ENCODE results near the gene PSMD13.

Gene PSMD13

GRCh38 chr11:241634-242033 is 4.9 kb downstream of the PSMD13 start:
- no peak overlapping the region for H3K4me3 Mint-ChIP-seq
- DNase-seq (ENCODE audit: low spot score in 2 of 2) (no peak), ATAC-seq (no peak)
- peak overlapping the region; percentile 57 for H3K27ac Mint-ChIP-seq
- H3K4me1 Mint-ChIP-seq: peaks cover 38% of the 10 kb centered on the region
- peaks cover 93% of the 10 kb centered on the region for H3K36me3 Mint-ChIP-seq
- H3K9me3 Mint-ChIP-seq: no peaks in the 10 kb centered on the region

- peak; percentile 80 for ATAC-seq
- Mint-ChIP-seq H3K4me1 (peaks cover 32% of the 10 kb centered on the region), H3K9me3 (no peaks in the 10 kb centered on the region), H3K36me3 (peaks cover 100% of the 10 kb centered on the region), H3K4me3 (no peak overlapping the region), H3K27ac (no peak overlapping the region)
- no peak for DNase-seq (ENCODE audit: low spot score in 2 of 2)
Observed at GRCh38 chr11:244376-244775, 7.6 kb downstream of the PSMD13 start.

GRCh38 chr11:249062-249461 is 12.3 kb downstream of the PSMD13 start:
- no peak for DNase-seq (ENCODE audit: low spot score in 2 of 2)
- Mint-ChIP-seq H3K9me3 (no peaks in the 10 kb centered on the region), H3K36me3 (peaks cover 100% of the 10 kb centered on the region), H3K27ac (peak overlapping the region; percentile 2), H3K4me3 (no peak overlapping the region), H3K4me1 (peaks cover 14% of the 10 kb centered on the region)
- no peak for ATAC-seq

- DNase-seq (ENCODE audit: low spot score in 2 of 2) (no peak), ATAC-seq (no peak)
- Mint-ChIP-seq H3K4me1 (peaks cover 11% of the 10 kb centered on the region), H3K36me3 (peaks cover 90% of the 10 kb centered on the region), H3K4me3 (no peak overlapping the region), H3K27ac (peak overlapping the region; percentile 20), H3K9me3 (no peaks in the 10 kb centered on the region)
Observed at GRCh38 chr11:250274-250673, 13.5 kb downstream of the PSMD13 start.

- Mint-ChIP-seq H3K27ac (peak overlapping the region; percentile 20), H3K4me3 (no peak overlapping the region), H3K9me3 (no peaks in the 10 kb centered on the region), H3K4me1 (peaks cover 8% of the 10 kb centered on the region), H3K36me3 (peaks cover 84% of the 10 kb centered on the region)
- peak; percentile 48 to 84 for DNase-seq (ENCODE audit: low spot score in 2 of 2)
- ATAC-seq: peak; percentile 93
Observed at GRCh38 chr11:250740-251299, 14.0 kb downstream of the PSMD13 start.

GRCh38 chr11:251550-251949 is 14.8 kb downstream of the PSMD13 start:
- no peaks in the 10 kb centered on the region for H3K9me3 Mint-ChIP-seq

GRCh38 chr11:252666-253065 is 15.9 kb downstream of the PSMD13 start:
- no peak overlapping the region for H3K4me3 Mint-ChIP-seq
- ATAC-seq (no peak), DNase-seq (ENCODE audit: low spot score in 2 of 2) (no peak)
- H3K27ac Mint-ChIP-seq: peak overlapping the region; percentile 43
- H3K36me3 Mint-ChIP-seq: peaks cover 66% of the 10 kb centered on the region
- peaks cover 8% of the 10 kb centered on the region for H3K4me1 Mint-ChIP-seq
- no peaks in the 10 kb centered on the region for H3K9me3 Mint-ChIP-seq

More at GRCh38 chr11:251550-251949, 14.8 kb downstream of the PSMD13 start:
- H3K27ac Mint-ChIP-seq: no peak overlapping the region
- no peak for ATAC-seq
- peaks cover 8% of the 10 kb centered on the region for H3K4me1 Mint-ChIP-seq
- peaks cover 77% of the 10 kb centered on the region for H3K36me3 Mint-ChIP-seq
- no peak overlapping the region for H3K4me3 Mint-ChIP-seq
- DNase-seq (ENCODE audit: low spot score in 2 of 2): no peak

- ATAC-seq (no peak), DNase-seq (ENCODE audit: low spot score in 2 of 2) (no peak)
- no peak overlapping the region for H3K27ac Mint-ChIP-seq
- H3K4me3 Mint-ChIP-seq: no peak overlapping the region
- peaks cover 59% of the 10 kb centered on the region for H3K36me3 Mint-ChIP-seq
- H3K9me3 Mint-ChIP-seq: no peaks in the 10 kb centered on the region
- H3K4me1 Mint-ChIP-seq: peaks cover 8% of the 10 kb centered on the region
Observed at GRCh38 chr11:253160-253885, 16.5 kb downstream of the PSMD13 start.

- peaks cover 54% of the 10 kb centered on the region for H3K36me3 Mint-ChIP-seq
- H3K4me3 Mint-ChIP-seq: no peak overlapping the region
- H3K27ac Mint-ChIP-seq: no peak overlapping the region
- ATAC-seq: no peak
- DNase-seq (ENCODE audit: low spot score in 2 of 2): no peak
- no peaks in the 10 kb centered on the region for H3K9me3 Mint-ChIP-seq
- peaks cover 6% of the 10 kb centered on the region for H3K4me1 Mint-ChIP-seq
Observed at GRCh38 chr11:253886-254270, 17.1 kb downstream of the PSMD13 start.

- H3K9me3 Mint-ChIP-seq: no peaks in the 10 kb centered on the region
Observed at GRCh38 chr11:255176-255575, 18.4 kb downstream of the PSMD13 start.

GRCh38 chr11:255816-256215 is 19.0 kb downstream of the PSMD13 start:
- ATAC-seq (no peak), DNase-seq (ENCODE audit: low spot score in 2 of 2) (no peak)
- no peaks in the 10 kb centered on the region for H3K9me3 Mint-ChIP-seq
- peaks cover 34% of the 10 kb centered on the region for H3K36me3 Mint-ChIP-seq
- no peak overlapping the region for H3K27ac Mint-ChIP-seq
- H3K4me3 Mint-ChIP-seq: no peak overlapping the region
- H3K4me1 Mint-ChIP-seq: no peaks in the 10 kb centered on the region

More at GRCh38 chr11:255176-255575, 18.4 kb downstream of the PSMD13 start:
- ATAC-seq: no peak
- no peak overlapping the region for H3K27ac Mint-ChIP-seq
- H3K36me3 Mint-ChIP-seq: peaks cover 41% of the 10 kb centered on the region
- no peak overlapping the region for H3K4me3 Mint-ChIP-seq
- no peaks in the 10 kb centered on the region for H3K4me1 Mint-ChIP-seq
- DNase-seq (ENCODE audit: low spot score in 2 of 2): no peak

- Mint-ChIP-seq H3K4me3 (no peak overlapping the region), H3K4me1 (no peaks in the 10 kb centered on the region), H3K36me3 (peaks cover 21% of the 10 kb centered on the region), H3K27ac (no peak overlapping the region), H3K9me3 (no peaks in the 10 kb centered on the region)
- DNase-seq (ENCODE audit: low spot score in 2 of 2) (no peak), ATAC-seq (no peak)
Observed at GRCh38 chr11:256952-257737, 20.4 kb downstream of the PSMD13 start.

- H3K4me3 Mint-ChIP-seq: no peak overlapping the region
- H3K36me3 Mint-ChIP-seq: peaks cover 13% of the 10 kb centered on the region
- H3K4me1 Mint-ChIP-seq: no peaks in the 10 kb centered on the region
- no peaks in the 10 kb centered on the region for H3K9me3 Mint-ChIP-seq
- ATAC-seq: no peak
- DNase-seq (ENCODE audit: low spot score in 2 of 2): no peak
- peak overlapping the region; percentile 76 for H3K27ac Mint-ChIP-seq
Observed at GRCh38 chr11:257766-258493, 21.2 kb downstream of the PSMD13 start.

- H3K9me3 Mint-ChIP-seq: no peaks in the 10 kb centered on the region
- H3K36me3 Mint-ChIP-seq: no peaks in the 10 kb centered on the region
- H3K27ac Mint-ChIP-seq: no peak overlapping the region
- no peak overlapping the region for H3K4me3 Mint-ChIP-seq
- ATAC-seq: no peak
- DNase-seq (ENCODE audit: low spot score in 2 of 2): no peak
- no peaks in the 10 kb centered on the region for H3K4me1 Mint-ChIP-seq
Observed at GRCh38 chr11:259413-259812, 22.6 kb downstream of the PSMD13 start.

GRCh38 chr11:261624-262023 is 24.8 kb downstream of the PSMD13 start:
- DNase-seq (ENCODE audit: low spot score in 2 of 2) (no peak), ATAC-seq (no peak)
- Mint-ChIP-seq H3K4me3 (no peak overlapping the region), H3K4me1 (no peaks in the 10 kb centered on the region), H3K36me3 (no peaks in the 10 kb centered on the region), H3K9me3 (no peaks in the 10 kb centered on the region), H3K27ac (no peak overlapping the region)
